H9 (cell line): Measurements from ENCODE around the gene DOCK11. TPM values are rescaled to one million over a fixed set of nuclear protein-coding genes. Genes with fewer than 3 reads are reported as not detected.

Source experiments
- DNase-seq: peaks from one replicate; pipeline ENCODE4 v3.0.0-alpha.2; 2017
- H2AFZ ChIP-seq: one replicate; pipeline ENCODE4 v1.6.1; 2013; ENCODE audit warnings: mild to moderate bottlenecking, low read length, control low read depth, moderate library complexity
- H2AK5ac ChIP-seq: 2 replicates; pipeline ENCODE4 v1.6.1; 2013; ENCODE audit warnings: low read length, control low read depth, mixed read lengths; ENCODE audit not compliant: insufficient read length
- H2BK120ac ChIP-seq: one replicate; pipeline ENCODE4 v1.6.1; 2013; ENCODE audit warnings: low read depth, mild to moderate bottlenecking, low read length, control low read depth, inconsistent platforms; ENCODE audit not compliant: poor library complexity, severe bottlenecking
- H2BK12ac ChIP-seq: 2 replicates; pipeline ENCODE4 v1.6.1; 2013; ENCODE audit warnings: low read length, control low read depth, mixed read lengths, low read depth; ENCODE audit not compliant: insufficient read length
- H2BK15ac ChIP-seq: 2 replicates; pipeline ENCODE4 v1.6.1; 2013; ENCODE audit warnings: low read depth, low read length, control low read depth
- H2BK20ac ChIP-seq: one replicate; pipeline ENCODE4 v1.6.1; 2013; ENCODE audit warnings: low read depth, mild to moderate bottlenecking, low read length, control low read depth, inconsistent platforms; ENCODE audit not compliant: poor library complexity, severe bottlenecking
- H2BK5ac ChIP-seq: 2 replicates; pipeline ENCODE4 v1.6.1; 2013; ENCODE audit warnings: low read length, control low read depth, mixed read lengths; ENCODE audit not compliant: insufficient read length
- H3K14ac ChIP-seq: 2 replicates; pipeline ENCODE4 v1.6.1; 2013; ENCODE audit warnings: low read length, control low read depth; ENCODE audit not compliant: insufficient read depth
- H3K18ac ChIP-seq: 2 replicates; pipeline ENCODE4 v1.6.1; 2013; ENCODE audit warnings: low read depth, mild to moderate bottlenecking, mixed read lengths, low read length, control low read depth; ENCODE audit not compliant: insufficient read length
- H3K23ac ChIP-seq: 2 replicates; pipeline ENCODE4 v1.6.1; 2013; ENCODE audit warnings: low read length, control low read depth, mixed read lengths, low read depth; ENCODE audit not compliant: insufficient read length
- H3K23me2 ChIP-seq: 2 replicates; pipeline ENCODE4 v1.6.1; 2013; ENCODE audit warnings: low read depth, mild to moderate bottlenecking, mixed read lengths, low read length, control low read depth; ENCODE audit not compliant: insufficient read length, poor library complexity, severe bottlenecking
- H3K27ac ChIP-seq: 2 replicates; pipeline ENCODE4 v1.5.1; 2013; ENCODE audit warnings: low read length, control low read depth, mixed read lengths, low read depth; ENCODE audit not compliant: insufficient read length
- H3K27me3 ChIP-seq: 2 replicates; pipeline ENCODE4 v1.6.1; 2013; ENCODE audit warnings: low read length, control low read depth, inconsistent platforms; ENCODE audit not compliant: insufficient read depth
- H3K4ac ChIP-seq: 2 replicates; pipeline ENCODE4 v1.6.1; 2013; ENCODE audit warnings: low read depth, mild to moderate bottlenecking, control low read depth, inconsistent platforms, low read length, moderate library complexity
- H3K4me1 ChIP-seq: 2 replicates; pipeline ENCODE4 v1.6.1; 2013; ENCODE audit warnings: low read length, control low read depth, inconsistent platforms; ENCODE audit not compliant: insufficient read depth
- H3K4me2 ChIP-seq: 2 replicates; pipeline ENCODE4 v1.6.1; 2013; ENCODE audit warnings: low read length, control low read depth, mixed read lengths; ENCODE audit not compliant: insufficient read length, insufficient read depth
- H3K56ac ChIP-seq: 2 replicates; pipeline ENCODE4 v1.6.1; 2013; ENCODE audit warnings: low read depth, mild to moderate bottlenecking, mixed read lengths, low read length, control low read depth; ENCODE audit not compliant: insufficient read length
- H3K79me1 ChIP-seq: 2 replicates; pipeline ENCODE4 v1.6.1; 2013; ENCODE audit warnings: low read depth, mild to moderate bottlenecking, moderate library complexity, low read length, control low read depth, inconsistent platforms; ENCODE audit not compliant: insufficient read depth, poor library complexity, severe bottlenecking
- H3K79me2 ChIP-seq: 2 replicates; pipeline ENCODE4 v1.6.1; 2013; ENCODE audit warnings: low read length, control low read depth, inconsistent platforms; ENCODE audit not compliant: insufficient read depth
- H3K9ac ChIP-seq: 2 replicates; pipeline ENCODE4 v1.6.1; 2013; ENCODE audit warnings: low read length, control low read depth, mixed read lengths; ENCODE audit not compliant: insufficient read length; ENCODE audit errors: extremely low read depth
- H3K9me3 ChIP-seq: one replicate; pipeline ENCODE4 v1.6.1; 2013; ENCODE audit warnings: low read depth, low read length, inconsistent platforms; ENCODE audit not compliant: control insufficient read depth
- H3T11ph ChIP-seq: one replicate; pipeline ENCODE4 v1.6.1; 2013; ENCODE audit warnings: mild to moderate bottlenecking, low read length, control low read depth, inconsistent platforms
- H4K20me1 ChIP-seq: one replicate; pipeline ENCODE4 v1.6.1; 2013; ENCODE audit not compliant: control insufficient read depth, insufficient read length, insufficient read depth
- H4K5ac ChIP-seq: 2 replicates; pipeline ENCODE4 v1.6.1; 2013; ENCODE audit warnings: low read depth, mild to moderate bottlenecking, mixed read lengths, low read length, control low read depth; ENCODE audit not compliant: insufficient read length
- H4K8ac ChIP-seq: replicated peaks from 2 replicates; pipeline ENCODE4 v1.6.1; 2013; ENCODE audit warnings: low read length, control low read depth, mixed read lengths, low read depth; ENCODE audit not compliant: insufficient read length
- H4K91ac ChIP-seq: 2 replicates; pipeline ENCODE4 v1.6.1; 2013; ENCODE audit warnings: low read depth, mild to moderate bottlenecking, moderate library complexity, mixed read lengths, low read length, control low read depth; ENCODE audit not compliant: insufficient read length
- H3K27ac Mint-ChIP-seq, 3 experiments: 2 replicates in 2 of 3; 3 replicates in 1 of 3; pipeline ENCODE4 v1.8.0; 2020 to 2021; ENCODE audit warnings: mixed read lengths in 3 of 3, mild to moderate bottlenecking in 1 of 3, moderate library complexity in 1 of 3
- H3K27me3 Mint-ChIP-seq: 2 replicates; pipeline ENCODE4 v1.8.0; 2021; ENCODE audit warnings: low read depth, mild to moderate bottlenecking, moderate library complexity, mixed read lengths
- H3K36me3 Mint-ChIP-seq, 3 experiments: 2 replicates in 2 of 3; 3 replicates in 1 of 3; pipeline ENCODE4 v1.8.0; 2020 to 2021; ENCODE audit warnings: low read depth in 3 of 3, mixed read lengths in 3 of 3; ENCODE audit not compliant: insufficient read depth in 1 of 3
- H3K4me1 Mint-ChIP-seq, 2 experiments: 2 replicates each; pipeline ENCODE4 v1.8.0; 2020; ENCODE audit warnings: mixed read lengths in 2 of 2
- H3K4me3 Mint-ChIP-seq, 2 experiments: 2 replicates in 1 of 2; 3 replicates in 1 of 2; pipeline ENCODE4 v1.8.0; 2020 to 2021; ENCODE audit warnings: mild to moderate bottlenecking in 2 of 2, mixed read lengths in 2 of 2, moderate library complexity in 1 of 2
- H3K9me3 Mint-ChIP-seq, 2 experiments: 2 replicates in 1 of 2; 3 replicates in 1 of 2; pipeline ENCODE4 v1.8.0; 2020; ENCODE audit warnings: mild to moderate bottlenecking in 2 of 2, mixed read lengths in 2 of 2, moderate library complexity in 1 of 2
- CTCF ChIP-seq: fragments of 200-600 bp; sonication (generic); conservative IDR thresholded peaks from 3 replicates; pipeline ENCODE4 v1.8.0; 2021; ENCODE audit warnings: antibody characterized with exemption, mild to moderate bottlenecking
- WGBS: extraction: QIAGEN DNeasy Blood & Tissue Kit; methylation state at CpG from one replicate; pipeline ENCODE4 v1.1.7; 2013; ENCODE audit warnings: missing lambda C conversion rate, low lambda C conversion rate, mixed read lengths; ENCODE audit not compliant: insufficient read length; ENCODE audit errors: extremely low coverage; 5-methylcytosine and 5-hydroxymethylcytosine counted together
- total RNA-seq: library from RNA; stranded (reverse); gene quantifications from 2 replicates; pipeline ENCODE4 v1.2.1, GENCODE V29; 2021

The DOCK11 gene
- total RNA-seq, 1 experiment from 2014 or later, result 6.2 TPM

DNA sequence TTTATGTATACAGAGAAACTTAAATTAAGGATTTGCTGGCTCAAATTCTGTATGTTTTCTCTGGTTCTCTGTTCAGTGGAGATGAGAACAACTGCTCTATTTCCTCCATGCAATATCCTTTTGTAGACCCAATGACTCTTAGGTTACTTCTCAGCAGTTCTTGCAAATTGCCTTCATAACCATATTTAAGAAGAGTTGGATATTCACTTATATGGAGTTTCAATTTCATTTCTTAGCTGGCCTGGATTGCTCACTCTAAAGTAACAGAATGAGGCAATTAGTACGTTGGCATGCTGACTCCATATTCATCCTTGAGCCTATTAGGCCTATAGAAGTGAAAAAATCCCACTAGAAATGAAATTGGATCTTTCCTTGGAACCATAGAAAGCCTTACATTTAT is 93.6 kb downstream of the DOCK11 start:
- no peak overlapping the region for H3K23ac ChIP-seq
- no peaks in the 10 kb centered on the region for H3K79me1 ChIP-seq
- H3K27me3 ChIP-seq, result no peaks in the 10 kb centered on the region
- H3K79me2 ChIP-seq, result no peaks in the 10 kb centered on the region
- H3K23me2 ChIP-seq, result no peaks in the 10 kb centered on the region
- H2BK15ac ChIP-seq, result no peak overlapping the region
- Mint-ChIP-seq H3K4me1 (peaks cover 8 to 14% of the 10 kb centered on the region in 2 experiments), H3K36me3 (peaks cover 0 to 8% (median 2%) of the 10 kb centered on the region in 3 experiments; a peak in 4 of 7 replicates), H3K9me3 (peaks cover 0 to 48% of the 10 kb centered on the region in 2 experiments; a peak in 2 of 5 replicates), H3K4me3 (no peak overlapping the region), H3K27me3 (no peaks in the 10 kb centered on the region), H3K27ac (no peak overlapping the region)
- no peak overlapping the region for H2AFZ ChIP-seq
- H2BK5ac ChIP-seq, result no peak overlapping the region
- H3K14ac ChIP-seq, result no peak overlapping the region
- H3K4me1 ChIP-seq, result peaks cover 2% of the 10 kb centered on the region; the same call in 1 of the 2 replicates
- H3K27ac ChIP-seq, result no peak overlapping the region
- no peak overlapping the region for H3K9ac ChIP-seq
- H3K18ac ChIP-seq, result no peak overlapping the region
- no peak for DNase-seq
- no peaks in the 10 kb centered on the region for H4K20me1 ChIP-seq
- no peak overlapping the region for H3K4ac ChIP-seq
- no peak overlapping the region for H2BK20ac ChIP-seq
- no peak overlapping the region for H3K4me2 ChIP-seq
- no peak overlapping the region for H2BK12ac ChIP-seq
- H4K5ac ChIP-seq, result no peak overlapping the region
- H2BK120ac ChIP-seq, result no peak overlapping the region
- no peak overlapping the region for H3K56ac ChIP-seq
- peaks cover 47% of the 10 kb centered on the region for H3K9me3 ChIP-seq
- H4K91ac ChIP-seq, result no peak overlapping the region
- no CpG with 5 or more reads among the region's 1 CpG for WGBS
- no peak overlapping the region for H2AK5ac ChIP-seq
- no peak overlapping the region for H3T11ph ChIP-seq
- TF ChIP-seq CTCF, result no peak
- no peak overlapping the region for H4K8ac ChIP-seq
